HepG2 (cell line): ENCODE measurements around the gene BPHL. TPM values are rescaled to one million over a fixed set of nuclear protein-coding genes. Genes with fewer than 3 reads are reported as not detected.

Source experiments
- ARNT ChIP-seq: fragments of 450-650 bp; IDR thresholded peaks from 2 replicates; pipeline ENCODE4 v1.6.1; 2017
- ARNT2 ChIP-seq: sonication (generic); formaldehyde crosslinking; IDR thresholded peaks from 2 replicates; pipeline ENCODE4 v1.8.0; 2022; ENCODE audit warnings: mild to moderate bottlenecking, low read depth, missing genetic modification reagents, moderate library complexity
- CCAR2 ChIP-seq: fragments of 200-400 bp; formaldehyde crosslinking; optimal IDR thresholded peaks from 2 replicates; pipeline ENCODE3; 2018; ENCODE audit warnings: low read depth, mild to moderate bottlenecking, low read length, moderate library complexity
- GMEB1 ChIP-seq: sonication (generic); formaldehyde crosslinking; IDR thresholded peaks from 2 replicates; pipeline ENCODE4 v1.5.1; 2020; ENCODE audit warnings: missing genetic modification reagents, mild to moderate bottlenecking, borderline replicate concordance
- HOXA5 ChIP-seq: sonication (generic); formaldehyde crosslinking; IDR thresholded peaks from 2 replicates; pipeline ENCODE4 v1.4.0; 2020; ENCODE audit warnings: missing genetic modification reagents
- KLF11 ChIP-seq: IDR thresholded peaks from 2 replicates; pipeline ENCODE4 v1.6.1; 2016; ENCODE audit warnings: missing compliant biosample characterization
- MED1 ChIP-seq: sonication (generic); formaldehyde crosslinking; IDR thresholded peaks from 2 replicates; pipeline ENCODE4 v1.4.0; 2020; ENCODE audit warnings: missing genetic modification reagents
- MNT ChIP-seq: fragments of 450-650 bp; IDR thresholded peaks from 2 replicates; pipeline ENCODE4 v1.6.1; 2016
- NCOA5 ChIP-seq: sonication (generic); formaldehyde crosslinking; IDR thresholded peaks from 2 replicates; pipeline ENCODE4 v1.4.0; 2020; ENCODE audit warnings: missing genetic modification reagents
- NR2F1 ChIP-seq, 2 experiments: fragments of 450-650 bp in 1 of 2; formaldehyde crosslinking in 1 of 2; IDR thresholded peaks; 2 replicates each; pipeline versions ENCODE4 v1.5.0 to v1.6.1; 2016 to 2020; ENCODE audit warnings: mild to moderate bottlenecking in 1 of 2, missing compliant biosample characterization in 1 of 2, missing genetic modification reagents in 1 of 2, moderate library complexity in 1 of 2
- SP140L ChIP-seq: sonication (generic); formaldehyde crosslinking; IDR thresholded peaks from 2 replicates; pipeline ENCODE4 v1.4.0; 2020; ENCODE audit warnings: missing genetic modification reagents, borderline replicate concordance
- SP2 ChIP-seq: sonication (generic); formaldehyde crosslinking; IDR thresholded peaks from 2 replicates; pipeline ENCODE4 v1.5.1; 2020; ENCODE audit warnings: mild to moderate bottlenecking, missing genetic modification reagents
- SPEN ChIP-seq: sonication (generic); formaldehyde crosslinking; IDR thresholded peaks from 2 replicates; pipeline ENCODE4 v1.5.1; 2020; ENCODE audit warnings: low read depth, mild to moderate bottlenecking, missing genetic modification reagents
- SRSF1 ChIP-seq: fragments of 200-400 bp; formaldehyde crosslinking; optimal IDR thresholded peaks from 2 replicates; pipeline ENCODE3; 2017; ENCODE audit warnings: mild to moderate bottlenecking, low read depth, low read length, moderate library complexity
- WIZ ChIP-seq: sonication (generic); formaldehyde crosslinking; IDR thresholded peaks from 2 replicates; pipeline ENCODE4 v1.5.1; 2020; ENCODE audit warnings: mild to moderate bottlenecking, missing genetic modification reagents
- ZBTB46 ChIP-seq: sonication (generic); formaldehyde crosslinking; IDR thresholded peaks from 2 replicates; pipeline ENCODE4 v1.4.0; 2020; ENCODE audit warnings: mild to moderate bottlenecking, missing genetic modification reagents, borderline replicate concordance
- ZHX1 ChIP-seq: sonication (generic); formaldehyde crosslinking; IDR thresholded peaks from 2 replicates; pipeline ENCODE4 v1.8.1; 2022; ENCODE audit warnings: low read depth, mild to moderate bottlenecking, missing genetic modification reagents
- ZNF138 ChIP-seq: sonication (generic); formaldehyde crosslinking; IDR thresholded peaks from 2 replicates; pipeline ENCODE4 v1.5.0; 2020; ENCODE audit warnings: mild to moderate bottlenecking, low read depth, missing genetic modification reagents
- ZNF232 ChIP-seq: sonication (generic); formaldehyde crosslinking; IDR thresholded peaks from 2 replicates; pipeline ENCODE4 v1.4.0; 2020; ENCODE audit warnings: missing genetic modification reagents, borderline replicate concordance
- ZNF484 ChIP-seq: sonication (generic); formaldehyde crosslinking; IDR thresholded peaks from 2 replicates; pipeline ENCODE4 v1.5.1; 2020; ENCODE audit warnings: mild to moderate bottlenecking, low read depth, missing genetic modification reagents, borderline replicate concordance
- ZNF552 ChIP-seq: sonication (generic); formaldehyde crosslinking; IDR thresholded peaks from 2 replicates; pipeline ENCODE4 v1.9.0; 2022; ENCODE audit warnings: missing genetic modification reagents, mild to moderate bottlenecking, borderline replicate concordance
- ZNF616 ChIP-seq: sonication (generic); formaldehyde crosslinking; IDR thresholded peaks from 2 replicates; pipeline ENCODE4 v1.5.0; 2020; ENCODE audit warnings: low read depth, mild to moderate bottlenecking, missing genetic modification reagents
- ZNF713 ChIP-seq: sonication (generic); formaldehyde crosslinking; IDR thresholded peaks from 2 replicates; pipeline ENCODE4 v1.4.0; 2020; ENCODE audit warnings: mild to moderate bottlenecking, missing genetic modification reagents
- polyA plus RNA-seq, 8 experiments: library from polyadenylated mRNA; depleted of rRNA in 3 of 8; stranded (reverse) in 7 of 8; unstranded in 1 of 8; fragments of >200 nt; fragmentation: Illumina TruSeq in 4 of 8; extraction: Trizol in 4 of 8; gene quantifications; 2 replicates each; pipeline versions ENCODE4 v1.2.1 to v1.2.3, GENCODE V29; 2011 to 2016; ENCODE audit warnings: low read depth in 4 of 8, missing spikeins in 1 of 8, mixed read lengths in 1 of 8; ENCODE audit not compliant: insufficient read depth in 1 of 8
- total RNA-seq, 5 experiments: library from RNA; depleted of rRNA; stranded (reverse); fragments of >200 nt; fragmentation: Illumina TruSeq; extraction: Trizol; gene quantifications; 2 replicates each; pipeline ENCODE4 v1.2.3, GENCODE V29; 2016; ENCODE audit warnings: low read depth in 1 of 5

Gene BPHL
- total and polyA plus RNA-seq, 2 of the 13 experiments (the other 11 are each of a cell fraction or from before 2014, with no cell fraction given): 37.8 to 39.5 TPM

- TF ChIP-seq ZBTB46: no peak
- peak; percentile 46; the same call in 1 of the 2 replicates for TF ChIP-seq HOXA5 (CRISPR knock-in tag)
- TF ChIP-seq SP2 (CRISPR knock-in tag): no peak
- TF ChIP-seq NR2F1 (CRISPR knock-in tag; IDR thresholded peaks at IDR 0.05): peak; percentile 10 to 24; a peak in 2 of 4 replicates
- peak; percentile 69; the same call in 1 of the 2 replicates for TF ChIP-seq SPEN (CRISPR knock-in tag)
- TF ChIP-seq ZNF232 (CRISPR knock-in tag): no peak
- no peak for TF ChIP-seq KLF11 (CRISPR knock-in tag)
- peak; percentile 76 for TF ChIP-seq GMEB1 (CRISPR knock-in tag)
- no peak for TF ChIP-seq ZNF713 (CRISPR knock-in tag)
- TF ChIP-seq ZNF616 (CRISPR knock-in tag): peak; percentile 66; the same call in 1 of the 2 replicates
- no peak; the same call in 1 of the 2 replicates for TF ChIP-seq WIZ
- TF ChIP-seq SP140L: 0 out of 2 replicates have a peak, but pooled peaks have one; percentile 37
- no peak for TF ChIP-seq ZNF484 (CRISPR knock-in tag)
- TF ChIP-seq MED1: peak; percentile 82
- peak; percentile 83 for TF ChIP-seq ZNF552
- TF ChIP-seq CCAR2: no peak
- peak; percentile 85 for TF ChIP-seq SRSF1
- TF ChIP-seq ARNT2 (CRISPR knock-in tag): peak; percentile 93
- TF ChIP-seq NCOA5 (CRISPR knock-in tag): no peak
- TF ChIP-seq ARNT: no peak
- 0 out of 2 replicates have a peak, but pooled peaks have one; percentile 41 for TF ChIP-seq ZNF138 (CRISPR knock-in tag)
- TF ChIP-seq MNT: no peak
- no peak for TF ChIP-seq ZHX1 (CRISPR knock-in tag)
These were observed 44.2 kb downstream of the BPHL start (continued) for GRCh38 chr6:3162565-3163247.
